HG03025 (cell line): ENCODE results near the gene BCL3.
"Not testable (repeated sequence)": the region's sequence is repeated elsewhere in the genome, so short reads cannot be mapped to it uniquely, and the experiment has no call there.

Source experiments
- ATAC-seq: cut with Tn5 transposase; IDR thresholded peaks from one replicate; pipeline ENCODE4 v1.9.1; 2021; ENCODE audit warnings: mild to moderate bottlenecking, moderate library complexity; ENCODE audit not compliant: unreplicated experiment, low FRiP score

Gene BCL3

GRCh38 chr19:44748426-44749254 is at the start of gene BCL3:
TSS of gene BCL3 (plus strand) at chr19:44748708. CDS start at chr19:44748791, 83 bp downstream.
- no peak for ATAC-seq

GRCh38 chr19:44700547-44700946 is 48.0 kb upstream of the BCL3 start:
- ATAC-seq: no peak

GRCh38 chr19:44701228-44701627 is 47.3 kb upstream of the BCL3 start:
- no peak for ATAC-seq

- ATAC-seq: no peak
Measured at GRCh38 chr19:44702551-44703176, 45.8 kb upstream of the BCL3 start.

- ATAC-seq: no peak
Measured at GRCh38 chr19:44703336-44704078, 45.0 kb upstream of the BCL3 start.

GRCh38 chr19:44704982-44705381 is 43.5 kb upstream of the BCL3 start:
- no peak for ATAC-seq

- no peak for ATAC-seq
Measured at GRCh38 chr19:44705502-44706010, 43.0 kb upstream of the BCL3 start.

GRCh38 chr19:44706506-44707236 is 41.8 kb upstream of the BCL3 start:
- ATAC-seq: no peak

- ATAC-seq: no peak
Measured at GRCh38 chr19:44707794-44708193, 40.7 kb upstream of the BCL3 start.

GRCh38 chr19:44708940-44709339 is 39.6 kb upstream of the BCL3 start:
- no peak for ATAC-seq

- not testable (repeated sequence) for ATAC-seq
Measured at GRCh38 chr19:44709434-44710266, 38.9 kb upstream of the BCL3 start.

- ATAC-seq: no peak
Measured at GRCh38 chr19:44710483-44710882, 38.0 kb upstream of the BCL3 start.

- ATAC-seq: no peak
Measured at GRCh38 chr19:44712864-44713515, 35.5 kb upstream of the BCL3 start.

GRCh38 chr19:44714597-44715169 is 33.8 kb upstream of the BCL3 start:
- no peak for ATAC-seq

GRCh38 chr19:44717603-44718002 is 30.9 kb upstream of the BCL3 start:
- ATAC-seq: no peak

- ATAC-seq: no peak
Measured at GRCh38 chr19:44718441-44719261, 29.9 kb upstream of the BCL3 start.

GRCh38 chr19:44719262-44719701 is 29.2 kb upstream of the BCL3 start:
- ATAC-seq: no peak

- ATAC-seq: not testable (repeated sequence)
Measured at GRCh38 chr19:44720396-44720795, 28.1 kb upstream of the BCL3 start.
